ENCODE measurements around the gene FNDC3A.
A peak's percentile ranks its signal among the peaks of the same experiment; 100 is the strongest.
"Not testable (repeated sequence)": the region's sequence is repeated elsewhere in the genome, so short reads cannot be mapped to it uniquely, and the experiment has no call there.

Gene FNDC3A

DNA sequence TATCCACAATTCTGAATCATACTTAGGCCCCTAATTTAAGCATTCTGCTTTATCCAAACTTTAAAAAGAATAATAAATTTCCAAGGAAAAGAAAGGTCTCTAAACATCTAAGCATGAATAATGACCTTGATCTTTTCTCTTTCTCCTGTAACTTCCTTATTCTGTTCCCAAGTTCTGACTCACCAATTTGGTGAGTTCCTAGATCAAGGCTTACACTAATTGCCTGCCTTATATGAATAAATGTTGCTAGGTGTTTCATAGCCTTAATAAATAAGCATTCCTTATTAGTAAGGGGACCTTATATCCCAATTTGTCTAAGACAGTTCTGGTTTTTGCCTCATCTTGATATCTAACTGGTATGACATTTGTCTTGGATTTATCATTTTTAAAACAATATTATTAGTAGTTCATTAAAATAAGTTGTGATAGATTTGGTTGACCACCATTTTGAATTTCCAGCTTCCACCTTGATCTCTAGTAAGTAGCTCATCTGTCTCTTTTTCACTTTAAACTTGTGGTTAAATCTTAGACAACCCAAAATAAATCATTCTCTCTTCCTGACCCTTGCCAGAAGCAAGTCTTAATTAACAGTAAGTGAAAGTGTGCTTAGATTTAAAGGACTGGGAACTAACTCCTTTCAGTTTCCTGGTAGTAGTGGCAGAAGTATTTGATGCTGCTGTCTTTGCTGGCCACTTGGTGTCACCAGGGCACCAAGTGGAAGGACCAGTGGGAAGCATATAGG is 123.2 kb downstream of the FNDC3A start:
- DNase-seq = no peak

GRCh38 chr13:49099513-49099877 is 123.8 kb downstream of the FNDC3A start:
- no peak for DNase-seq

- DNase-seq = no peak
Measured at GRCh38 chr13:49100637-49101570, 125.2 kb downstream of the FNDC3A start.

GRCh38 chr13:49108196-49108595 is 132.5 kb downstream of the FNDC3A start:
- DNase-seq = no peak

DNA sequence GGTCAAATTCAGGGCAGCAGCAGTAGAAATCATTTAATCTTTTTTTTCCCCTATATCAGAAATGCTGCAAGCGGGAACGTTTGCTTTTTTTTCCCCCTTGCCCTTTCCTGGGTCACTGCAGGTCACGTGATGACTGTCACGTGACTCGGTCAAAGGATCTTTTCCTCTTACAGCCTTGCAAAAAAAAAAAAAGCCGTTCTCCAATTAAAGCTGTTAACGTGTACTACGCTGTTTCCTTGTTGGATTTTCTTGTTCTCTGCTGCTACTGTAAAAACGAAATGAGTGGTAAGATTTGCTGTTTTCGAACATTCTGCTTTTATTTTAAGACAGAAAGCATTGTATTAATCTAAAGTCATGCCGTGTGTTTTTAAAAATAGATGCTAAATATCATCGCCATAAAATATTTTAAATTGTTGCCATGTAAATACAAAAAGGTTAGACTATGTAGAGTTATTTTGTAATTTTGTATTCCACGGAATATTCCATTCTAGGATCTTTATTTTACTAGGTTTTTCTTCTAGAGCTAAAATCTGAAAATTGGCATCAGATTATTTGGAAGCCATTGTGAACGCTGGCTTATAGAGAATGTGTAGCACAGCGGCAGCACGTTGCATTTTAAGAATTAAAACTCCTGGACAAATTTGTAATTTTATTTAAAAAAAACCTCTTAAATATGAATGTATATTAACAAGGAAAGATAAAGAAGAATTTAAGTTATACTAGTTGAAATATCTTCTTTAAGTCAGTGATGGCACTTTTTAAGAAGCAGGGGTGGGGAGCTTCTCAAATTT is 134.6 kb downstream of the FNDC3A start:
- DNase-seq = peak in 1 of 2 experiments; percentile 48

- no peak for DNase-seq
Measured at GRCh38 chr13:49110913-49111170, 135.1 kb downstream of the FNDC3A start.

GRCh38 chr13:49112782-49113525 is 137.2 kb downstream of the FNDC3A start:
- no peak for DNase-seq

GRCh38 chr13:49113526-49114286 is 138.0 kb downstream of the FNDC3A start:
- no peak for DNase-seq

GRCh38 chr13:49116873-49117272 is 141.2 kb downstream of the FNDC3A start:
- DNase-seq = no peak

- DNase-seq = not testable (repeated sequence)
Measured at GRCh38 chr13:49118455-49118854, 142.7 kb downstream of the FNDC3A start.

- no peak for DNase-seq
Measured at GRCh38 chr13:49124693-49125304, 149.1 kb downstream of the FNDC3A start.

- no peak for DNase-seq
Measured at GRCh38 chr13:49125964-49126524, 150.3 kb downstream of the FNDC3A start.

- DNase-seq = no peak
Measured at GRCh38 chr13:49132479-49133002, 156.8 kb downstream of the FNDC3A start.

DNA sequence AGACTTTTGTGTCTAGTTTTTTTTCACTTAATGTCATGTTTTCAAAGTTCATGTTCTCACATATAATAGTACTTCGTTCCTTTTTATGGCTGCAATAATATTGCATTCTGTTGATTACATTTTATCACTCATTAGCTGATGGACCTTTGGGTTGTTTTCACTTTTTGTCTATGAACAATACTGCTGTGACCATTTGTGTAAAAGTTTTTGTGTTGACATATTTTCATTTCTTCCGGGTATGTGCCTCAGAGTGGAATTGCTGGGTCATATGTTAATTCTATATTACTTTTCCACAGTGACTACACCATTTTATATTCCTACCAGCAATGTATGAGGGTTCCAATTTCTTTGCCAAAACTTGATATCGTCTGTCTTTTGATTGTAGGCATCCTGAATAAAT is 158.6 kb downstream of the FNDC3A start:
- no peak for DNase-seq

DNA sequence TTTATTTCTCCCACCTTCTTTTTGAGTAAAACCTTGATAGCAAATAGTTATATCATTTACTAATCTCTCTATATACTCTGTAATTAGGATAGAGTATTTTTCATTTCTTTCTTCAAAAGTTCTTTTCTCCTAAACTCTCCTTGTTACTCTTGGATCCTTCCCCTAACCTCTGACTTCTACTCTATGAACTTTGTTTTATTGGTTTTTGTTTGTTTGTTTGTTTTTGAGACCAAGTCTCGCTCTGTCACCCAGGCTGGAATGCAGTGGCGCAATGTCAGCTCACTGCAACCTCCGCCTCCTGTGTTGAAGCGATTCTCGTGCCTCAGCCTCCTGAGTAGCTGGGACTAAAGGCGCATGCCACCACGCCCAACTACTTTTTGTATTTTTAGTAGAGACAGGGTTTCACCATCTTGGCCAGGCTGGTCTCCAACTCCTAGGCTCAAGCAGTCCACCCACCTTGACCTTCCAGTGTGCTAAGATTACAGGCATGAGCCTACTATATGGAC is 161.5 kb downstream of the FNDC3A start:
- DNase-seq = not testable (repeated sequence)

GRCh38 chr13:49140910-49141611 is 165.3 kb downstream of the FNDC3A start:
- no peak for DNase-seq

DNA sequence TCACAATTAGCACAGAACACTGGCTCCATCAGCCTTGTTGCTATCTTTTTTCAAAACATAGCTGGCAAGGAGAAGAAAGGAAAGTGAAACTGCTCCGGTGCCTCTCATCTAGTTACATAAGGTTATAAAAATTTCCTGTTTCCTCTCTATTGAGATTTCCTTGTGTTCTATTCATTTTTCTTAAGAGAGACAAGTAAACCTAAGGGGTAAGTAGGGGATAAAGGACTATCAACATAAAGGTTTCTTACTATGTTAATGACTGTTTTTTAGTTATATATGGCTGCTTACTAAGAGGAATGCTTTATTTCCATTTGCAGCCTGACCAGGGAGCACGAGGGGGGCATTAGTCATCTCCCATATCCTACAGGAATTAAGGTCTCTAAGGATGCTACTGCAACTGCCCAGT is 171.2 kb downstream of the FNDC3A start:
- DNase-seq = no peak

- no peak for DNase-seq
Measured at GRCh38 chr13:49148405-49148804, 172.7 kb downstream of the FNDC3A start.

GRCh38 chr13:49157955-49158584 is 182.4 kb downstream of the FNDC3A start:
- not testable (repeated sequence) for DNase-seq

All from cerebellar nuclear complex (tissue), 1 donor.